Parathyroid adenoma (tissue), 2 donors: Measurements from ENCODE around the gene ADGRG1.

Experiments used
- H2AFZ ChIP-seq: fragments of 300-600 bp; sonication (generic); one replicate; pipeline ENCODE4 v1.7.0; 2017; ENCODE audit warnings: antibody characterized with exemption, mild to moderate bottlenecking
- H3K27ac ChIP-seq: fragments of 300-600 bp; sonication (generic); one replicate; pipeline ENCODE4 v1.7.0; 2017
- H3K27me3 ChIP-seq: fragments of 300-600 bp; sonication (generic); one replicate; pipeline ENCODE4 v1.7.0; 2017; ENCODE audit warnings: low read length; ENCODE audit not compliant: control insufficient read depth, insufficient read depth
- H3K36me3 ChIP-seq: fragments of 300-600 bp; sonication (generic); one replicate; pipeline ENCODE4 v1.7.0; 2017; ENCODE audit warnings: low read length; ENCODE audit not compliant: control insufficient read depth, insufficient read depth
- H3K4me1 ChIP-seq: fragments of 300-600 bp; sonication (generic); one replicate; pipeline ENCODE4 v1.7.0; 2017; ENCODE audit warnings: control low read depth
- H3K4me2 ChIP-seq: fragments of 300-600 bp; sonication (generic); one replicate; pipeline ENCODE4 v1.7.0; 2017; ENCODE audit warnings: low read length
- H3K4me3 ChIP-seq: fragments of 300-600 bp; sonication (generic); one replicate; pipeline ENCODE4 v1.7.0; 2017; ENCODE audit warnings: low read depth, low read length
- H3K79me2 ChIP-seq: fragments of 300-600 bp; sonication (generic); one replicate; pipeline ENCODE4 v1.7.0; 2017; ENCODE audit warnings: control low read depth
- H3K9ac ChIP-seq: fragments of 300-600 bp; sonication (generic); one replicate; pipeline ENCODE4 v1.7.0; 2017; ENCODE audit warnings: mild to moderate bottlenecking
- H3K9me3 ChIP-seq: fragments of 300-600 bp; sonication (generic); one replicate; pipeline ENCODE4 v1.7.0; 2017; ENCODE audit warnings: low read length; ENCODE audit not compliant: control insufficient read depth
- TF ChIP-seq, protein P1 (sequence below): fragments of 300-600 bp; sonication (generic); IDR thresholded peaks from one replicate; pipeline ENCODE4 v1.7.0; 2017; ENCODE audit warnings: antibody characterized with exemption, mild to moderate bottlenecking
- donor health status: primary hyperparathyroidism.

Gene ADGRG1

DNA sequence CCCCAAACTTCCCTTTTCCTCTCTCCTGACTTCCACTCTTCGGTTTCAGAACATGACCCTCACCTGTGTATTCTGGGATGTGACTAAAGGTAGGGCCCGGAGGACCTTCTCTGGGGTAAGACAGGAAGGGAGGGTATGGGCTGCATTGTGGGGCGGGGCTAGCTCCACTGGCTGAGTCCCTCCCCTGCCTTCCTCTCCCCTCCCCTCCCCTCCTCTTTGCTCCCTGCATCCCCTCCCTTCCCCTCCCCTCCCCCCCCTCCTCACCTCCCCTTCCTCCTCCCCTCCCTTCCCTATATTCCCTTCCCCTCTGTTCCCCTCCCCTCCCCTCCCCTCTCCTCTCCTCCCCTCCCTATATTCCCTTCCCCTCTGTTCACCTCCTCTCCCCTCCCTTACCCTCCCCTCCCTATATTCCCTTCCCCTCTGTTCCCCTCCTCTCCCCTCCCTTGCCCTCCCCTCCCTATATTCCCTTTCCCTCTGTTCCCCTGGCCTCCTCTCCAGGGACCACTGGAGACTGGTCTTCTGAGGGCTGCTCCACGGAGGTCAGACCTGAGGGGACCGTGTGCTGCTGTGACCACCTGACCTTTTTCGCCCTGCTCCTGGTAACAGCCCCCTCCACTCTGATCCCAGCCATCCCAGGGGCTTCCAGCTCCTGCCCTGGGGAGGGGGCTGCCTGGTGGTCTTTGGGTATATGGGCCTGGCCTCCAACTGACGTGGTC is 51.5 kb downstream of the ADGRG1 start:
- H3K27ac ChIP-seq, result no peak overlapping the region
- no peak overlapping the region for H3K9ac ChIP-seq
- TF ChIP-seq, protein P1, sequence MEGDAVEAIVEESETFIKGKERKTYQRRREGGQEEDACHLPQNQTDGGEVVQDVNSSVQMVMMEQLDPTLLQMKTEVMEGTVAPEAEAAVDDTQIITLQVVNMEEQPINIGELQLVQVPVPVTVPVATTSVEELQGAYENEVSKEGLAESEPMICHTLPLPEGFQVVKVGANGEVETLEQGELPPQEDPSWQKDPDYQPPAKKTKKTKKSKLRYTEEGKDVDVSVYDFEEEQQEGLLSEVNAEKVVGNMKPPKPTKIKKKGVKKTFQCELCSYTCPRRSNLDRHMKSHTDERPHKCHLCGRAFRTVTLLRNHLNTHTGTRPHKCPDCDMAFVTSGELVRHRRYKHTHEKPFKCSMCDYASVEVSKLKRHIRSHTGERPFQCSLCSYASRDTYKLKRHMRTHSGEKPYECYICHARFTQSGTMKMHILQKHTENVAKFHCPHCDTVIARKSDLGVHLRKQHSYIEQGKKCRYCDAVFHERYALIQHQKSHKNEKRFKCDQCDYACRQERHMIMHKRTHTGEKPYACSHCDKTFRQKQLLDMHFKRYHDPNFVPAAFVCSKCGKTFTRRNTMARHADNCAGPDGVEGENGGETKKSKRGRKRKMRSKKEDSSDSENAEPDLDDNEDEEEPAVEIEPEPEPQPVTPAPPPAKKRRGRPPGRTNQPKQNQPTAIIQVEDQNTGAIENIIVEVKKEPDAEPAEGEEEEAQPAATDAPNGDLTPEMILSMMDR, result no peak
- no peaks in the 10 kb centered on the region for H3K4me1 ChIP-seq
- no peak overlapping the region for H3K4me2 ChIP-seq
- no peak overlapping the region for H3K4me3 ChIP-seq
- no peak overlapping the region for H2AFZ ChIP-seq
- no peaks in the 10 kb centered on the region for H3K9me3 ChIP-seq
- H3K27me3 ChIP-seq, result no peaks in the 10 kb centered on the region
- no peaks in the 10 kb centered on the region for H3K36me3 ChIP-seq
- no peaks in the 10 kb centered on the region for H3K79me2 ChIP-seq

DNA sequence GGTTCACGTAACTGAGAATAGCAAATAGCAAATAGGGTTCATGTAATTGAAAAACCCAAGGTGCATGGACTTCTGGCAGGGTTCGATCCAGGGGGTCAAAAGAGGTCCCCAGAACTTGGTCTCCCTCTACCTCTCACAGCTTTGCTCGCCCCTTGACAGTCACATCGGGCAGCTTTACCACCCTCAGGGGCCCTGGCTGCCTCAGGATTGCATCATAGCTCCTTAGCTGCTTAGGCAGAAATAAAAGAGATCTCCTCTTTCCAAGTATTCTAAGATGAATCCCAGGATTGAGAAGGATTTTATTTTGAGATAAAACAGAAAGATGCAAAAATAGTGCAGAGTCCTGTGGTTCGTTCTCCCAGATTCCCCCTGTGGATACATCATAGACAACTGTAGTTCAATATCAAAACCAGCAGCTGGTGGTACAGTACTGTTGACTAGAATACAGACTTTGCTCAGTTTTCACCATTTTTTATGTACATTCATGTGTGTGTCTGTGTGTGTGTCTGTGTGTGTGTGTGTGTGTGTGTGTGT is 52.5 kb downstream of the ADGRG1 start:
- H3K9ac ChIP-seq, result no peak overlapping the region
- H3K9me3 ChIP-seq, result no peaks in the 10 kb centered on the region
- no peak overlapping the region for H3K4me3 ChIP-seq
- H2AFZ ChIP-seq, result no peak overlapping the region
- H3K4me1 ChIP-seq, result no peaks in the 10 kb centered on the region
- H3K4me2 ChIP-seq, result no peak overlapping the region
- H3K27me3 ChIP-seq, result no peaks in the 10 kb centered on the region
- no peaks in the 10 kb centered on the region for H3K36me3 ChIP-seq
- no peaks in the 10 kb centered on the region for H3K79me2 ChIP-seq
- TF ChIP-seq, protein P1, result no peak
- no peak overlapping the region for H3K27ac ChIP-seq

DNA sequence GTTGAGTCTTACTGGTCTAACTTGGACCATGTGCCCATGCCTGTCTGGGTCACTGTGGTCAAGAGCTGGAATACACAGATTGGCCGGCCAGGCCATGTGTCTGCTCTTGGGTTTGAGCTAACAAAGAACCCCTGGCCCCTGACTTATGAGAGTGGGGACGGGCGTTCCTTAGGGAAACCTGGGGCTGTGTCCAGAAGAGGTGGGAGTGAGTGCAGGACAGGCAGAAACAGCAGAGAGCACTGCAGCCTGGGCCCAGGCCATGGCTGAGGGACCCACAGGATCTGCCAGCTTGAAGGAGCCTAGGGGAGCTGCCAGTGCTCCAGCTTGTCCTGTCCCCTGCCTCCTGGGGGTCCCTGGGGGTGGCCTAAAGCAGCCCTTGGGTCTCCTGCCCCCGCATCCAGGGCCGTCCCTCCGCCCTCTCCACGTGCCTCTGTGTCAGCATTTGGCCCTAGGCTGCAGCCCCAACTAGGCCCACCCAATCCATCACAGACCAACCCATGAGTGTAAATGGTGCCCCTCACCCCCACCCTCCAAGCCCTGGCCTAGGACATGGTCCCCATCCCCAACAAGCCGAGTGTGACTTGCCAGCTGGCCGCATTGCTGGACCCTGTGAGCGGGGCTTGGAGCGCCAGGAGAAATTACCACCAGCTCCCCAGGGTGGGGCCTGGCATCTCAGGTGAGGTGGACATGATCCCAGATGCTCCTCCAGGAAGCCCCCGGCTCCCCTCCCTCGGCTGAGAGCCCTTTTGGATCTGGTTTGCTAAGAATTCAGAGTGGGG is 53.7 kb downstream of the ADGRG1 start:
- no peaks in the 10 kb centered on the region for H3K36me3 ChIP-seq

DNA sequence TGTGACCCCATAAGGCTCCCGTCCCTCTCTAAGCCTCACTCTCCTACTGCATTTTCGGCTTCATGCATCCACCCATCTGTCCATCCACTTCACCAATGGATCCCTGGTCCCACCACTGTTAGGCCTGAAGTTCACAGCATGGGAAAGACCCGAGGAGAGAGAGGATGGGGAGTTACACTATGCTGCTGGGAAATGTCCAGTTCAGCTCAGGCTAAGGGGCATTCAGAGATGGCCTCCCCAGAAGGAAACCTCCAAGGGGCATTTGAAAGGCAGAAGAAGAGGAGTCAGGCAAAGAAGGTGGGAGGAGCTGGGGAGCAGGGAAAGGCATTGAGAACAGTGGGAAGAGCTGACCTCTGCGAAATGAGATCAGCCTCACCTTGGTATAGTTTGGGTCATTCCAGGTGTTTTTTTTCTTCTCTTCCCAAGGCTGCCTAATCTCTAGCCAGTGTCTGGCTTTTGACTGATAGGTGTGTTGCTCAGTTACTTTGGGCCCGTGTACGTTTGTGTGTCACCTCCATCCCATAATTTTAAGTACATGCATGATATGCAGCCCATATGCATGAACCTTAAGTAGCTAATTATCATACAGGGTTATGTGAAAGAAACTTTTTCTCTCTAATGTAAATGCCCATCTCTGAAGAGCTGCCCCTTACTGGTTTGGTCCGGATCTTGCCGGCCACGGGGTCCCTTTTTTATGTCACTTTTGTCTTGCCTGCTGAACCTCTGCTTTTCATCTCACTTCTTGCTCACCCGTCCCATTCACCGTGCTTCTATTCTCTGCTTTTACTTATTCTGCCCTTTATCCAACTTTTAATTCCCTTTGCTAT is 54.6 kb downstream of the ADGRG1 start:
- TF ChIP-seq, protein P1, result no peak
- no peak overlapping the region for H3K4me2 ChIP-seq

More for the DNA sequence above, 53.7 kb downstream of the ADGRG1 start:
- Histone ChIP-seq H3K9me3 (no peaks in the 10 kb centered on the region), H3K4me3 (no peak overlapping the region), H3K27ac (no peak overlapping the region), H3K27me3 (no peaks in the 10 kb centered on the region), H3K9ac (no peak overlapping the region), H3K4me1 (no peaks in the 10 kb centered on the region), H2AFZ (no peak overlapping the region), H3K79me2 (no peaks in the 10 kb centered on the region), H3K4me2 (no peak overlapping the region)
- TF ChIP-seq, protein P1, result no peak

More for the DNA sequence above, 54.6 kb downstream of the ADGRG1 start:
- Histone ChIP-seq H3K9me3 (no peaks in the 10 kb centered on the region), H3K9ac (no peak overlapping the region), H3K36me3 (no peaks in the 10 kb centered on the region), H3K4me1 (no peaks in the 10 kb centered on the region), H3K27ac (no peak overlapping the region), H3K27me3 (no peaks in the 10 kb centered on the region), H3K4me3 (no peak overlapping the region), H2AFZ (peak overlapping the region; percentile 35), H3K79me2 (no peaks in the 10 kb centered on the region)
